WTC11 (cell line): ENCODE data around the gene KIF3A. TPM values are rescaled to one million over a fixed set of nuclear protein-coding genes. Genes with fewer than 3 reads are reported as not detected.

ENCODE experiments used
- ATAC-seq: fragments of 200-7000 bp; cut with Tn5 transposase; 2 replicates; pipeline ENCODE4 v1.10.0; 2021; ENCODE audit warnings: mild to moderate bottlenecking, moderate library complexity
- CTCF ChIA-PET: fragments of 300-600 bp; sonication (Branson Sonifier 250); formaldehyde crosslinking; loops from one replicate; lab custom pipeline; 2021; ENCODE audit warnings: antibody characterized with exemption; lab: Charles Lee
- POLR2A ChIA-PET: fragments of 350-600 bp; sonication (Branson Sonifier 250); formaldehyde crosslinking; loops from one replicate; lab custom pipeline; 2021; ENCODE audit warnings: antibody characterized with exemption; lab: Charles Lee
- DNase-seq: peaks from one replicate; pipeline ENCODE4 v3.0.0; 2021; ENCODE audit warnings: low spot score
- H3K27ac Mint-ChIP-seq: 2 replicates; pipeline ENCODE4 v1.8.0; 2021; ENCODE audit warnings: mixed read lengths
- H3K27me3 Mint-ChIP-seq: 2 replicates; pipeline ENCODE4 v1.8.0; 2021; ENCODE audit warnings: low read depth, mild to moderate bottlenecking, moderate library complexity, mixed read lengths
- H3K36me3 Mint-ChIP-seq: 2 replicates; pipeline ENCODE4 v1.8.0; 2021; ENCODE audit warnings: mixed read lengths
- H3K4me1 Mint-ChIP-seq: 2 replicates; pipeline ENCODE4 v1.8.0; 2022; ENCODE audit warnings: mixed read lengths
- H3K4me3 Mint-ChIP-seq: 2 replicates; pipeline ENCODE4 v1.8.0; 2021; ENCODE audit warnings: mild to moderate bottlenecking, moderate library complexity, mixed read lengths
- H3K9me3 Mint-ChIP-seq: 2 replicates; pipeline ENCODE4 v1.8.0; 2021; ENCODE audit warnings: mixed read lengths
- AFF4 ChIP-seq: sonication (generic); formaldehyde crosslinking; IDR thresholded peaks from 2 replicates; pipeline ENCODE4 v1.8.1; 2023; ENCODE audit warnings: mild to moderate bottlenecking, missing genetic modification reagents, borderline replicate concordance
- CDX4 ChIP-seq: fragments of 250-450 bp; sonication (Bioruptor Pico); IDR thresholded peaks from 2 replicates; pipeline ENCODE4 v1.9.0; 2021; ENCODE audit warnings: moderate library complexity, mild to moderate bottlenecking, inconsistent platforms, borderline replicate concordance
- CREB1 ChIP-seq: sonication (generic); formaldehyde crosslinking; IDR thresholded peaks from 2 replicates; pipeline ENCODE4 v1.8.0; 2023; ENCODE audit warnings: mild to moderate bottlenecking, missing genetic modification reagents
- ERG ChIP-seq: fragments of 250-450 bp; sonication (Bioruptor Pico); IDR thresholded peaks from 2 replicates; pipeline ENCODE4 v1.8.0; 2021; ENCODE audit warnings: mild to moderate bottlenecking
- FOXP1 ChIP-seq: sonication (generic); formaldehyde crosslinking; IDR thresholded peaks from 2 replicates; pipeline ENCODE4 v1.8.0; 2022; ENCODE audit warnings: missing genetic modification reagents, mild to moderate bottlenecking, moderate library complexity, borderline replicate concordance
- GABPB1 ChIP-seq: sonication (generic); formaldehyde crosslinking; IDR thresholded peaks from 2 replicates; pipeline ENCODE4 v1.8.1; 2023; ENCODE audit warnings: mild to moderate bottlenecking, missing genetic modification reagents
- HMGA2 ChIP-seq: fragments of 250-450 bp; sonication (Bioruptor Pico); IDR thresholded peaks from 2 replicates; pipeline ENCODE4 v1.4.0; 2021; ENCODE audit warnings: mild to moderate bottlenecking, moderate library complexity
- IRF1 ChIP-seq: sonication (generic); formaldehyde crosslinking; IDR thresholded peaks from 2 replicates; pipeline ENCODE4 v1.8.0; 2023; ENCODE audit warnings: missing genetic modification reagents
- KAT7 ChIP-seq: sonication (generic); formaldehyde crosslinking; IDR thresholded peaks from 2 replicates; pipeline ENCODE4 v1.8.1; 2023; ENCODE audit warnings: missing genetic modification reagents, mild to moderate bottlenecking, borderline replicate concordance
- NFATC4 ChIP-seq: fragments of 250-450 bp; sonication (Bioruptor Pico); IDR thresholded peaks from 2 replicates; pipeline ENCODE4 v1.9.0; 2021; ENCODE audit warnings: mild to moderate bottlenecking
- NR1H2 ChIP-seq: sonication (generic); formaldehyde crosslinking; IDR thresholded peaks from 2 replicates; pipeline ENCODE4 v1.9.0; 2021; ENCODE audit warnings: mild to moderate bottlenecking, moderate library complexity, missing genetic modification reagents
- SMAD4 ChIP-seq: sonication (generic); formaldehyde crosslinking; IDR thresholded peaks from 2 replicates; pipeline ENCODE4 v1.8.0; 2022; ENCODE audit warnings: mild to moderate bottlenecking, missing genetic modification reagents
- SOX15 ChIP-seq: fragments of 250-450 bp; sonication (Bioruptor Pico); IDR thresholded peaks from 2 replicates; pipeline ENCODE4 v1.9.0; 2021; ENCODE audit warnings: mild to moderate bottlenecking
- TEAD4 ChIP-seq: sonication (generic); formaldehyde crosslinking; IDR thresholded peaks from 2 replicates; pipeline ENCODE4 v1.8.0; 2022; ENCODE audit warnings: mild to moderate bottlenecking, missing genetic modification reagents
- TP53 ChIP-seq: sonication (generic); formaldehyde crosslinking; IDR thresholded peaks from 2 replicates; pipeline ENCODE4 v1.8.1; 2023; ENCODE audit warnings: mild to moderate bottlenecking, missing genetic modification reagents
- ZNF425 ChIP-seq: fragments of 250-450 bp; sonication (Bioruptor Pico); conservative IDR thresholded peaks from 2 replicates; pipeline ENCODE4 v1.9.0; 2021; ENCODE audit warnings: mild to moderate bottlenecking
- ZSCAN18 ChIP-seq: fragments of 250-450 bp; sonication (Bioruptor Pico); IDR thresholded peaks from 2 replicates; pipeline ENCODE4 v2.1.2; 2022; ENCODE audit warnings: mild to moderate bottlenecking, moderate library complexity
- total RNA-seq: library from RNA; stranded (reverse); gene quantifications from 3 replicates; pipeline ENCODE4 v1.2.3, GENCODE V29; 2021

KIF3A gene
- total RNA-seq, 1 experiment from 2014 or later: 10.1 TPM

- Mint-ChIP-seq H3K27ac (no peak overlapping the region), H3K9me3 (no peaks in the 10 kb centered on the region), H3K4me3 (no peak overlapping the region), H3K4me1 (peaks cover 11% of the 10 kb centered on the region), H3K36me3 (no peaks in the 10 kb centered on the region), H3K27me3 (peaks cover 30% of the 10 kb centered on the region)
- ATAC-seq: no peak
- ChIA-PET POLR2A (no interaction called here), CTCF (interaction anchor here (1.0 kb wide), 1 partner anchor 160 kb away, joined by 3 read pairs; no protein-coding TSS in a partner anchor)
- DNase-seq: no peak
- no peak for TF ChIP-seq ERG
These were observed 77.5 kb downstream of the KIF3A start for GRCh38 chr5:132659598-132660493.

- H3K27ac Mint-ChIP-seq: no peak overlapping the region
- ChIA-PET CTCF (interaction anchor here (0.8 to 1.6 kb wide), 3 partner anchors 19 to 165 kb away, joined by 3 to 4 read pairs (median 3); partner anchors contain the start of gene KIF3A), POLR2A (no interaction called here)
- ATAC-seq: no peak
- H3K27me3 Mint-ChIP-seq: peaks cover 42% of the 10 kb centered on the region
- H3K4me3 Mint-ChIP-seq: no peak overlapping the region
- DNase-seq: no peak
- TF ChIP-seq HMGA2 (CRISPR knock-in tag): no peak
- TF ChIP-seq GABPB1 (CRISPR knock-in tag): peak; percentile 65
- H3K9me3 Mint-ChIP-seq: no peaks in the 10 kb centered on the region
- no peaks in the 10 kb centered on the region for H3K36me3 Mint-ChIP-seq
- peaks cover 12% of the 10 kb centered on the region for H3K4me1 Mint-ChIP-seq
These were observed 78.7 kb downstream of the KIF3A start for GRCh38 chr5:132658381-132659302.

GRCh38 chr5:132657676-132658380 lies 79.5 kb downstream of the KIF3A start, which contains the start of gene IL13:
IL13 (plus strand) TSS chr5:132658173; CDS start chr5:132658187, 14 bp downstream.
- Mint-ChIP-seq H3K4me3 (peak within 1 kb of the TSS; percentile 33; the same call in 1 of the 2 replicates), H3K27ac (no peak within 1 kb of the TSS), H3K36me3 (no peaks in the 10 kb centered on the region), H3K4me1 (peaks cover 11% of the 10 kb centered on the region), H3K9me3 (no peaks in the 10 kb centered on the region), H3K27me3 (peaks cover 46% of the 10 kb centered on the region)
- ChIA-PET POLR2A (no interaction called here), CTCF (interaction anchor here (0.8 to 1.6 kb wide), 3 partner anchors 19 to 166 kb away, joined by 3 to 4 read pairs (median 3); partner anchors contain the start of gene KIF3A)
- ATAC-seq: no peak
- DNase-seq: no peak
- TF ChIP-seq ZSCAN18 (CRISPR knock-in tag) (no peak), ZNF425 (no peak), KAT7 (CRISPR knock-in tag) (no peak), AFF4 (no peak), FOXP1 (CRISPR knock-in tag) (no peak), IRF1 (no peak), TP53 (CRISPR knock-in tag) (no peak), NR1H2 (CRISPR knock-in tag) (no peak), CREB1 (CRISPR knock-in tag) (no peak), TEAD4 (CRISPR knock-in tag) (no peak), SOX15 (CRISPR knock-in tag) (no peak), CDX4 (CRISPR knock-in tag) (no peak), SMAD4 (CRISPR knock-in tag) (no peak), NFATC4 (CRISPR knock-in tag) (no peak)
